ENCODE data around the gene CSF2RB.

- no peak for TF ChIP-seq EZH2phosphoT487 (IDR thresholded peaks at IDR 0.05; ENCODE audit: borderline replicate concordance)
- TF ChIP-seq, protein P1, sequence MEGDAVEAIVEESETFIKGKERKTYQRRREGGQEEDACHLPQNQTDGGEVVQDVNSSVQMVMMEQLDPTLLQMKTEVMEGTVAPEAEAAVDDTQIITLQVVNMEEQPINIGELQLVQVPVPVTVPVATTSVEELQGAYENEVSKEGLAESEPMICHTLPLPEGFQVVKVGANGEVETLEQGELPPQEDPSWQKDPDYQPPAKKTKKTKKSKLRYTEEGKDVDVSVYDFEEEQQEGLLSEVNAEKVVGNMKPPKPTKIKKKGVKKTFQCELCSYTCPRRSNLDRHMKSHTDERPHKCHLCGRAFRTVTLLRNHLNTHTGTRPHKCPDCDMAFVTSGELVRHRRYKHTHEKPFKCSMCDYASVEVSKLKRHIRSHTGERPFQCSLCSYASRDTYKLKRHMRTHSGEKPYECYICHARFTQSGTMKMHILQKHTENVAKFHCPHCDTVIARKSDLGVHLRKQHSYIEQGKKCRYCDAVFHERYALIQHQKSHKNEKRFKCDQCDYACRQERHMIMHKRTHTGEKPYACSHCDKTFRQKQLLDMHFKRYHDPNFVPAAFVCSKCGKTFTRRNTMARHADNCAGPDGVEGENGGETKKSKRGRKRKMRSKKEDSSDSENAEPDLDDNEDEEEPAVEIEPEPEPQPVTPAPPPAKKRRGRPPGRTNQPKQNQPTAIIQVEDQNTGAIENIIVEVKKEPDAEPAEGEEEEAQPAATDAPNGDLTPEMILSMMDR (conservative IDR thresholded peaks at IDR 0.05; ENCODE audit: low read length) = no peak
Measured at GRCh38 chr22:36979016-36979910, 65.8 kb downstream of the CSF2RB start.

All from Loucy (cell line).